Suprapubic skin (tissue), 3 donors: ENCODE data around the gene KPNA6.

Experiments used
- CTCF ChIP-seq, 2 donors: fragments of 200-600 bp in 1 of 2; fragments of 450-650 bp in 1 of 2; sonication (generic) in 1 of 2; IDR thresholded peaks; one replicate each; pipeline ENCODE4 v1.5.1; 2016 to 2019; ENCODE audit warnings: antibody characterized with exemption in 2 of 2, mild to moderate bottlenecking in 1 of 2, moderate library complexity in 1 of 2
- POLR2A ChIP-seq, 2 donors: fragments of 450-650 bp; IDR thresholded peaks; one replicate each; pipeline ENCODE4 v1.6.1; 2017; ENCODE audit warnings: antibody characterized with exemption in 2 of 2, mild to moderate bottlenecking in 2 of 2, moderate library complexity in 2 of 2

- TF ChIP-seq POLR2A (IDR thresholded peaks at IDR 0.05) (no peak), CTCF (IDR thresholded peaks at IDR 0.05) (no peak)
Measured at GRCh38 chr1:32077451-32077850, 30.4 kb upstream of the KPNA6 start.
